Measurements from ENCODE around the gene MGRN1. TPM values are rescaled to one million over a fixed set of nuclear protein-coding genes. Genes with fewer than 3 reads are reported as not detected.

Gene MGRN1
- 10 to 100 TPM; 64.3 to 77.7 TPM for total RNA-seq
- 10 to 100 TPM; 15.4 to 21.5 TPM for polyA plus RNA-seq
- long read RNA-seq, donor 1, partial matches to known transcripts: 1 of 14 reads
- long read RNA-seq, donor 1, other reads (novel, unspliced or antisense): 9 of 14 reads
- long read RNA-seq, donor 2, full-length matches to known transcripts: 2 of 11 reads
- long read RNA-seq, donor 2, partial matches to known transcripts: 2 of 11 reads
- long read RNA-seq, donor 2, other reads (novel, unspliced or antisense): 7 of 11 reads

GRCh38 chr16:4624015-4624826 is at the start of gene MGRN1:
MGRN1 (plus strand) TSS chr16:4624826; CDS start chr16:4624961, 135 bp downstream.
- H3K36me3 ChIP-seq (ENCODE audit: control insufficient read depth in 1 of 2, insufficient read depth in 2 of 2, low read length in 1 of 2): no peaks in the 10 kb centered on the region
- H3K4me3 ChIP-seq (ENCODE audit: low read length in 2 of 2): peak within 1 kb of the TSS; percentile 64 to 98
- intact Hi-C loops (cut with DNase I): loop anchor here in 1 of 2 donors (1.0 kb wide), 1 partner anchor 8 kb away; no protein-coding TSS in a partner anchor
- H3K9me3 ChIP-seq (ENCODE audit: control insufficient read depth, low read length): no peaks in the 10 kb centered on the region
- 7% methylated on average over 42 of the region's 42 CpGs for whole genome bisulfite sequencing, 2 donors
- ATAC-seq (ENCODE audit: low FRiP score) (peak; percentile 98), DNase-seq (peak; percentile 97 to 98)
- H3K27me3 ChIP-seq (ENCODE audit: control insufficient read depth in 1 of 2, insufficient read depth in 2 of 2, low read length in 1 of 2): no peaks in the 10 kb centered on the region
- H3K27ac ChIP-seq (ENCODE audit: low read depth in 1 of 2, low read length in 2 of 2): peak within 1 kb of the TSS in 1 of 2 donors; percentile 70
- H3K4me1 ChIP-seq (ENCODE audit: control insufficient read depth in 1 of 2, insufficient read depth in 2 of 2, low read length in 2 of 2): no peaks in the 10 kb centered on the region

GRCh38 chr16:4574919-4575705 is 49.5 kb upstream of the MGRN1 start:
- no peaks in the 10 kb centered on the region for H3K27me3 ChIP-seq (ENCODE audit: control insufficient read depth in 1 of 2, insufficient read depth in 2 of 2, low read length in 1 of 2)
- no peak overlapping the region for H3K4me3 ChIP-seq (ENCODE audit: low read length in 2 of 2)
- intact Hi-C loops (cut with DNase I): no loop called here
- H3K27ac ChIP-seq (ENCODE audit: low read depth in 1 of 2, low read length in 2 of 2): no peak overlapping the region
- ATAC-seq (ENCODE audit: low FRiP score) (peak; percentile 26), DNase-seq (no peak)
- H3K4me1 ChIP-seq (ENCODE audit: control insufficient read depth in 1 of 2, insufficient read depth in 2 of 2, low read length in 2 of 2): no peaks in the 10 kb centered on the region
- no peaks in the 10 kb centered on the region for H3K9me3 ChIP-seq (ENCODE audit: control insufficient read depth, low read length)
- H3K36me3 ChIP-seq (ENCODE audit: control insufficient read depth in 1 of 2, insufficient read depth in 2 of 2, low read length in 1 of 2): no peaks in the 10 kb centered on the region
- WGBS, 2 donors: 82 to 87% methylated on average over 11 of the region's 11 CpGs

GRCh38 chr16:4576008-4576407 is 48.6 kb upstream of the MGRN1 start:
- Histone ChIP-seq H3K36me3 (ENCODE audit: control insufficient read depth in 1 of 2, insufficient read depth in 2 of 2, low read length in 1 of 2) (no peaks in the 10 kb centered on the region), H3K4me3 (ENCODE audit: low read length in 2 of 2) (no peak overlapping the region), H3K27me3 (ENCODE audit: control insufficient read depth in 1 of 2, insufficient read depth in 2 of 2, low read length in 1 of 2) (no peaks in the 10 kb centered on the region), H3K4me1 (ENCODE audit: control insufficient read depth in 1 of 2, insufficient read depth in 2 of 2, low read length in 2 of 2) (no peaks in the 10 kb centered on the region), H3K9me3 (ENCODE audit: control insufficient read depth, low read length) (no peaks in the 10 kb centered on the region), H3K27ac (ENCODE audit: low read depth in 1 of 2, low read length in 2 of 2) (no peak overlapping the region)
- 95 to 96% methylated on average over 15 of the region's 15 CpGs for WGBS, 2 donors
- intact Hi-C loops (cut with DNase I): no loop called here
- DNase-seq: no peak
- no peak for ATAC-seq (ENCODE audit: low FRiP score)

- 82 to 85% methylated on average over 13 of the region's 13 CpGs for WGBS, 2 donors
Observed at GRCh38 chr16:4578961-4579530, 45.6 kb upstream of the MGRN1 start.

GRCh38 chr16:4580250-4580649 is 44.4 kb upstream of the MGRN1 start:
- intact Hi-C loops (cut with DNase I): no loop called here
- ATAC-seq (ENCODE audit: low FRiP score): no peak

More at GRCh38 chr16:4578961-4579530, 45.6 kb upstream of the MGRN1 start:
- Histone ChIP-seq H3K4me1 (ENCODE audit: control insufficient read depth in 1 of 2, insufficient read depth in 2 of 2, low read length in 2 of 2) (no peaks in the 10 kb centered on the region), H3K27me3 (ENCODE audit: control insufficient read depth in 1 of 2, insufficient read depth in 2 of 2, low read length in 1 of 2) (no peaks in the 10 kb centered on the region), H3K36me3 (ENCODE audit: control insufficient read depth in 1 of 2, insufficient read depth in 2 of 2, low read length in 1 of 2) (no peaks in the 10 kb centered on the region), H3K4me3 (ENCODE audit: low read length in 2 of 2) (no peak overlapping the region), H3K27ac (ENCODE audit: low read depth in 1 of 2, low read length in 2 of 2) (no peak overlapping the region), H3K9me3 (ENCODE audit: control insufficient read depth, low read length) (no peaks in the 10 kb centered on the region)
- intact Hi-C loops (cut with DNase I): no loop called here
- DNase-seq (no peak), ATAC-seq (ENCODE audit: low FRiP score) (no peak)

GRCh38 chr16:4583906-4584305 is 40.7 kb upstream of the MGRN1 start:
- Histone ChIP-seq H3K4me1 (ENCODE audit: control insufficient read depth in 1 of 2, insufficient read depth in 2 of 2, low read length in 2 of 2) (no peaks in the 10 kb centered on the region), H3K36me3 (ENCODE audit: control insufficient read depth in 1 of 2, insufficient read depth in 2 of 2, low read length in 1 of 2) (no peaks in the 10 kb centered on the region), H3K27ac (ENCODE audit: low read depth in 1 of 2, low read length in 2 of 2) (no peak overlapping the region), H3K9me3 (ENCODE audit: control insufficient read depth, low read length) (peaks cover 3% of the 10 kb centered on the region), H3K4me3 (ENCODE audit: low read length in 2 of 2) (no peak overlapping the region), H3K27me3 (ENCODE audit: control insufficient read depth in 1 of 2, insufficient read depth in 2 of 2, low read length in 1 of 2) (peaks cover 0 to 2% of the 10 kb centered on the region in 2 donors)
- DNase-seq (no peak), ATAC-seq (ENCODE audit: low FRiP score) (no peak)
- 91 to 93% methylated on average over 4 of the region's 4 CpGs for WGBS, 2 donors
- intact Hi-C loops (cut with DNase I): no loop called here

More at GRCh38 chr16:4580250-4580649, 44.4 kb upstream of the MGRN1 start:
- Histone ChIP-seq H3K9me3 (ENCODE audit: control insufficient read depth, low read length) (no peaks in the 10 kb centered on the region), H3K27me3 (ENCODE audit: control insufficient read depth in 1 of 2, insufficient read depth in 2 of 2, low read length in 1 of 2) (no peaks in the 10 kb centered on the region), H3K4me3 (ENCODE audit: low read length in 2 of 2) (no peak overlapping the region), H3K36me3 (ENCODE audit: control insufficient read depth in 1 of 2, insufficient read depth in 2 of 2, low read length in 1 of 2) (no peaks in the 10 kb centered on the region), H3K27ac (ENCODE audit: low read depth in 1 of 2, low read length in 2 of 2) (no peak overlapping the region), H3K4me1 (ENCODE audit: control insufficient read depth in 1 of 2, insufficient read depth in 2 of 2, low read length in 2 of 2) (no peaks in the 10 kb centered on the region)
- no peak for DNase-seq
- 18 to 19% methylated on average over 6 of the region's 6 CpGs for WGBS, 2 donors

- Histone ChIP-seq H3K9me3 (ENCODE audit: control insufficient read depth, low read length) (peaks cover 3% of the 10 kb centered on the region), H3K4me3 (ENCODE audit: low read length in 2 of 2) (no peak overlapping the region), H3K27me3 (ENCODE audit: control insufficient read depth in 1 of 2, insufficient read depth in 2 of 2, low read length in 1 of 2) (peaks cover 0 to 2% of the 10 kb centered on the region in 2 donors), H3K36me3 (ENCODE audit: control insufficient read depth in 1 of 2, insufficient read depth in 2 of 2, low read length in 1 of 2) (no peaks in the 10 kb centered on the region), H3K27ac (ENCODE audit: low read depth in 1 of 2, low read length in 2 of 2) (no peak overlapping the region), H3K4me1 (ENCODE audit: control insufficient read depth in 1 of 2, insufficient read depth in 2 of 2, low read length in 2 of 2) (no peaks in the 10 kb centered on the region)
- ATAC-seq (ENCODE audit: low FRiP score): no peak
- intact Hi-C loops (cut with DNase I): no loop called here
- WGBS, 2 donors: 64 to 71% methylated on average over 7 of the region's 7 CpGs
- no peak for DNase-seq
Observed at GRCh38 chr16:4586291-4586690, 38.3 kb upstream of the MGRN1 start.

GRCh38 chr16:4588386-4588785 is 36.2 kb upstream of the MGRN1 start:
- no peak overlapping the region for H3K4me3 ChIP-seq (ENCODE audit: low read length in 2 of 2)
- DNase-seq (no peak), ATAC-seq (ENCODE audit: low FRiP score) (no peak)
- peaks cover 0 to 2% of the 10 kb centered on the region in 2 donors for H3K27me3 ChIP-seq (ENCODE audit: control insufficient read depth in 1 of 2, insufficient read depth in 2 of 2, low read length in 1 of 2)
- intact Hi-C loops (cut with DNase I): no loop called here
- no peaks in the 10 kb centered on the region for H3K36me3 ChIP-seq (ENCODE audit: control insufficient read depth in 1 of 2, insufficient read depth in 2 of 2, low read length in 1 of 2)
- H3K4me1 ChIP-seq (ENCODE audit: control insufficient read depth in 1 of 2, insufficient read depth in 2 of 2, low read length in 2 of 2): no peaks in the 10 kb centered on the region
- 75 to 80% methylated on average over 2 of the region's 2 CpGs for whole genome bisulfite sequencing, 2 donors
- H3K27ac ChIP-seq (ENCODE audit: low read depth in 1 of 2, low read length in 2 of 2): no peak overlapping the region
- peaks cover 3% of the 10 kb centered on the region for H3K9me3 ChIP-seq (ENCODE audit: control insufficient read depth, low read length)
